Lower leg skin (tissue), 4 donors: ENCODE measurements around the gene IQCK. TPM values are rescaled to one million over a fixed set of nuclear protein-coding genes. Genes with fewer than 3 reads are reported as not detected.

Experiments used
- DNase-seq, 2 donors: peaks; one replicate each; pipeline ENCODE4 v3.0.0-alpha.2; 2019; ENCODE audit warnings: low spot score in 2 of 2
- H3K4me3 ChIP-seq: fragments of 200-600 bp; sonication (generic); 2 replicates; pipeline ENCODE4 v1.5.1; 2017; ENCODE audit warnings: mild to moderate bottlenecking, low read depth; ENCODE audit not compliant: poor library complexity, severe bottlenecking
- POLR2A ChIP-seq, 2 donors: fragments of 450-650 bp; IDR thresholded peaks; one replicate each; pipeline ENCODE4 v1.6.1; 2016 to 2017; ENCODE audit warnings: antibody characterized with exemption in 2 of 2, mild to moderate bottlenecking in 1 of 2, moderate library complexity in 1 of 2
- WGBS, 2 donors: methylation state at CpG; one replicate each; pipeline ENCODE4 v1.1.5; 2018; 5-methylcytosine and 5-hydroxymethylcytosine counted together
- intact Hi-C: fragments of 100-400 bp; cut with DNase I; formaldehyde crosslinking; loops from one replicate; pipeline ENCODE4 v1.15.0; 2023; ENCODE audit warnings: low total_unique reads
- total RNA-seq, 4 donors: library from RNA; depleted of rRNA; stranded (reverse); fragments of >200 nt; gene quantifications; one replicate each; pipeline ENCODE4 v1.1.0, GENCODE V29; 2016
- TF ChIP-seq, protein P1 (sequence below), 3 donors: fragments of 450-650 bp; IDR thresholded peaks; one replicate each; pipeline ENCODE4 v1.5.1; 2016; ENCODE audit warnings: antibody characterized with exemption in 3 of 3, mild to moderate bottlenecking in 3 of 3, moderate library complexity in 2 of 3

Gene IQCK
- total RNA-seq, 4 donors from 2014 or later, result 6.9 to 20.7 (median 10.9) TPM

DNA sequence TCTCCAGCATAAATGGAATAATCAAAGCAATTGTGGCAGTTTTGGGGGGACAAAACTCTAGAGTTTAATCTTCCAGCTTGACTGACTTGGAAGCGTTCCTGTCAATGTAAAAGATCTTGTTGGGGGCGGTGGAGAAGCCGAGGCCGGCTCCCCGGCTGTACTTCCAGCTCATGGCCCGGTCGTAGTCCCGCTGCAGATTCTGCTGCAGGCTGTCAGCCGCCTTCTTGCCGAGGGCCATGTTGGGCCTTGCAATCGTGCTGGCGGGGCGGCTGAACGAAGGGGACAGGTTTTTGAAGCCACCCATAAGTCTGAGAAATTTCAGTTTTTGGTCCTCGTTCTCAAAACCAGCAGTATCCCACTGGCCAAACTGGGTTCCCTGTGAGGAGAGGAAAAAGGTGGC is 11.2 kb upstream of the IQCK start:
- no peak for TF ChIP-seq POLR2A (IDR thresholded peaks at IDR 0.05)
- TF ChIP-seq, protein P1, sequence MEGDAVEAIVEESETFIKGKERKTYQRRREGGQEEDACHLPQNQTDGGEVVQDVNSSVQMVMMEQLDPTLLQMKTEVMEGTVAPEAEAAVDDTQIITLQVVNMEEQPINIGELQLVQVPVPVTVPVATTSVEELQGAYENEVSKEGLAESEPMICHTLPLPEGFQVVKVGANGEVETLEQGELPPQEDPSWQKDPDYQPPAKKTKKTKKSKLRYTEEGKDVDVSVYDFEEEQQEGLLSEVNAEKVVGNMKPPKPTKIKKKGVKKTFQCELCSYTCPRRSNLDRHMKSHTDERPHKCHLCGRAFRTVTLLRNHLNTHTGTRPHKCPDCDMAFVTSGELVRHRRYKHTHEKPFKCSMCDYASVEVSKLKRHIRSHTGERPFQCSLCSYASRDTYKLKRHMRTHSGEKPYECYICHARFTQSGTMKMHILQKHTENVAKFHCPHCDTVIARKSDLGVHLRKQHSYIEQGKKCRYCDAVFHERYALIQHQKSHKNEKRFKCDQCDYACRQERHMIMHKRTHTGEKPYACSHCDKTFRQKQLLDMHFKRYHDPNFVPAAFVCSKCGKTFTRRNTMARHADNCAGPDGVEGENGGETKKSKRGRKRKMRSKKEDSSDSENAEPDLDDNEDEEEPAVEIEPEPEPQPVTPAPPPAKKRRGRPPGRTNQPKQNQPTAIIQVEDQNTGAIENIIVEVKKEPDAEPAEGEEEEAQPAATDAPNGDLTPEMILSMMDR (IDR thresholded peaks at IDR 0.05), result no peak
- intact Hi-C loops, result no loop called here
- 92 to 95% methylated on average over 15 of the region's 15 CpGs for WGBS, 2 donors
- H3K4me3 ChIP-seq, result no peak overlapping the region
- no peak for DNase-seq

DNA sequence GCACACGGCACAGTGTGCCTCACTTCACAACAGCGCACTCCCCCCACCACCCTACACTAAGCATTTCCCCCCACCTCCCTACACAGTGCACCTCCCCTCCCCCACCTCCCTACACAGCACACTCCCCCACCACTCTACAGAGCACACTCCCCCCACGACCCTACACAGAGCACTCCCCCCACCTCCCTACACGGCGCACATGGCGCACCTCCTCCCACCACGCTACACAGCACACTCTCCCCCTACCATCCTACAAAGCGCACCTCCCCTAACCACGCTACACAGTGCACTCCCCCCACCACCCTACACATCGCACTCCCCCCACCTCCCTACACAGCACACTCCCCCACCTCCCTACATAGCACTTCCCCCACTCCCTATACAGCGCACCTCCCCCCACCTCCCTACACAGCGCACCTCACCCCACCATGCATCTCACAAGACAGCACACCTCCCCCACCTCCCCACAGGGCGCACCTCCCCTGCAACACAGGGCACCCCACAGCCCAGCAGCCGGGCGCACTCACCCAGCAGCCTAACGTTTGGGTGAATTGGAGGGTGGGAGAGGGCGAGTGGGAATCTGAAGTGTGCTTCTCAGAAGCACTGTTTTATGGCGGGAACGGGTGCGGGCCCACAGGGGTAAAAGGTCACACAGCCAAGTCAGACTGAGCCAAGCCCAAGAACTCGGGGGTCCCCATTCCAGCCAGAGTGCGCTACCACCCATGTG is 10.3 kb upstream of the IQCK start:
- DNase-seq, result no peak
- intact Hi-C loops, result no loop called here
- TF ChIP-seq POLR2A (IDR thresholded peaks at IDR 0.05), result no peak
- TF ChIP-seq, protein P1 (IDR thresholded peaks at IDR 0.05), result no peak
- H3K4me3 ChIP-seq, result no peak overlapping the region
- 83 to 92% methylated on average over 22 of the region's 22 CpGs for whole genome bisulfite sequencing, 2 donors

DNA sequence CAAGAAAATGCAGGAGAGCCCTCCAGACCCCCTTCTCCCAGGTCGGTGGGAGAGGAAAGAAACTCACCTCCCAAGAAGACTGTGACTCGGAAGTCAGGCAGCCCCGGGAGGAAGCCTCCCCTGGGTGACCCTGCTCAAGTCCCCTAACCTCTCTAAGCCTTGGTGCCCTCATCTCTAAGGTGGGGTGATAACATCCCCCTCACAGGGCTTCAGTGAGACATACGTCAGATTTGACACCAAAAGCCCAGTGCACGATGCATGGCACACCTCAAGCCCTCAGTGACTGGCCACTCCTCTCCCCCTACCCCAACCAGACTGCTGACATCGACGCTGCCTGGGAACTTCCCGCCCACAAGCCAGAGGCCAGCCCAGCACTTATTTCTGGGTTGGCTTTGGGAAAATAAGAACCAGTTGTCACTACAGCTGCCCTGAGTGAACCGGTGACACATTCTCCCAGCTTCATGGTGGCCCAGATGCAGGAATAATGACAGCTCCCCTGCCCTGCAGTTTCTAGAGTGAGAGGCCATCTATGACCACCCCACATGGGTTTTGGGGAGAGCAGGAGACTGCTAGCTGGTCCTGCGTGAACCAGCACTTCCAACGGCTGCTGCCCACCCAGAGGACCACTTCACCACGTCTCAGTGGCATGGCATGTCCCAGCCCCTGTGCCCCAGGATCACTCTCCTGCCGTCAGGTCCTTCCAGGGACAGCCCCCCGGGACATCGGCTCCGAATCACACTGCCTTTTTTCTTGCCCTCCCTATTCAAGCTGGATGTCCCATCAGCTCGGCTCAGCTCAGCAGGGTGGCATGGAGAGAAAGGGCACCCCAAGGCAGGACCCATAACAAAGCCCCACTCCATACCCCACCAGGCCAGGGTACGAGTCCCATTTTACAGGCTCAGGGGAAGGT is 9.5 kb upstream of the IQCK start:
- no peak for TF ChIP-seq POLR2A (IDR thresholded peaks at IDR 0.05)
- TF ChIP-seq, protein P1 (IDR thresholded peaks at IDR 0.05), result no peak
- 78 to 83% methylated on average over 18 of the region's 18 CpGs for WGBS, 2 donors
- intact Hi-C loops, result no loop called here
- no peak for DNase-seq
- no peak overlapping the region for H3K4me3 ChIP-seq

DNA sequence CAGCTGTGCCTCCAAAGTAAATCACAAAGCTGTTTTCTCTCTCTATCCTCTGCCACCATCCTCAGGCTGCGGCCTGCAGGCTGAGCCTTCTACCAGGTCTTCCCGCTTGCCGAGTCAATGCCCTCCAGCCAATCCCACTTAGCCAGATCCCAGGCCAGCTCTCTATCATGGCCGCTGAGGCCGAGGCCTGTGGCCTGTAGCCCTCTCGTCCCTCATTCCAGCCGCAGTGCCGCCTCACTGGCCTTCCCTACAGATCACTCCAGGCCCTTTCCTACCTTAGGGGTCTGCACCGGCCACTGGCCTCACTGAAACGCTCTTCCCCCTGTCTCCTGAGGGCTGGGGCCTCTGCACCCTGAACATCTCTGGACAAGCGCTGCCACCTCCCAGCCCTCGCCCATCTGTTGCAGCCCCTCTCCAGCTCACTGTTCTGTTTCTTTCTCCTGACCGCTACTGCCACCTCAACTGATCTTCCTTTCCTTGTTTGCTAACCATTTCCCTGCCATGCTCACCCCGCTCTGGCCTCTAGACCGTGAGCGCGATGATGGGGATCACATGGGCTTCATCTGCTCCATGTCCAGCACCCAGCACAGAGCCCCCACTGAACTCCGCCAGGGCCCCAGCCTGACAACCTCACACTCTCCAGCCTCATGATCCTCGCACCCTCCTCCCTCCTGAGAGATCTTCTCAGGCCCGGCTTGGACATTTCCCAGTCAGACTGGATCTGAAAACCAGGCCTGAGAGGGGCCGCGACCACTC is 8.5 kb upstream of the IQCK start:
- no peak overlapping the region for H3K4me3 ChIP-seq
- 93 to 96% methylated on average over 22 of the region's 22 CpGs for WGBS, 2 donors
- TF ChIP-seq POLR2A (IDR thresholded peaks at IDR 0.05), result no peak
- TF ChIP-seq, protein P1 (IDR thresholded peaks at IDR 0.05), result no peak
- DNase-seq, result no peak
- intact Hi-C loops, result no loop called here

DNA sequence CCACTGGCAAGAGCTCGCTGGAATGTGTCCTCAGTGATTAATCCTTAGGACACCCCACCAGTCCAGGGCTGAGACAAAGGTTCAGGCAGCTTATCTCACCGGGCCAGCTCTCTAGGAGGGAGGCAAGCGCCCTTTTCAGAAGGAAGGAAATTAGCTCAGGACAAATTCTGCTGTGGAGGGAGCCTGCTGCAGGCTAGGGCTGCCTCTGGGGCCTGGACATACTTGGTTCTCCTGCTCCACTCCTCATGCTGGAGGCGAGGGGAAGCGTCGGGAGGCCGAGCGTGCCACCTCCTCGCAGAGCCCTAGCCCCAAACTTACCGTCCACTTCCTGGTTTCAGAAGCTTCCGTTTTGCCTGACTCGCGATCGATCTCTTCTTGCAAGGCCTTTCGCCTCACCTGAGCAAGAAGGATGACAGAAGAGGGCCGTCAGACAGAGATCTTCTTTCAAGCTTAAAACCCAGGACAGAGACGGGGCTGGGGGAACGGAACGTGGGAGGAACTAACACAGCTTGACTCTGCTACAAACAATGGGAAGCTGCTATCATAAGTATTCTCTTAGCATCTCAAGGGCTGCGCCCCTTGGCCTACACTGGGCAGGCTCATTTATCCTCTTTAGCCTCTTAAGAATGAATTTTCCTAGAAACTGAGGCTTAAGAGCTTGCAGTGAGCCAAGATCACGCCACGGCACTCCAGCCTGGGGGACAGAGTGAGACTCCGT is 7.7 kb upstream of the IQCK start:
- WGBS, 2 donors, result 89 to 90% methylated on average over 23 of the region's 23 CpGs
- intact Hi-C loops, result no loop called here
- DNase-seq, result no peak
- no peak overlapping the region for H3K4me3 ChIP-seq
- TF ChIP-seq POLR2A (IDR thresholded peaks at IDR 0.05), result no peak
- TF ChIP-seq, protein P1 (IDR thresholded peaks at IDR 0.05), result no peak
